ENCODE measurements around the gene LRP1B.

DNA sequence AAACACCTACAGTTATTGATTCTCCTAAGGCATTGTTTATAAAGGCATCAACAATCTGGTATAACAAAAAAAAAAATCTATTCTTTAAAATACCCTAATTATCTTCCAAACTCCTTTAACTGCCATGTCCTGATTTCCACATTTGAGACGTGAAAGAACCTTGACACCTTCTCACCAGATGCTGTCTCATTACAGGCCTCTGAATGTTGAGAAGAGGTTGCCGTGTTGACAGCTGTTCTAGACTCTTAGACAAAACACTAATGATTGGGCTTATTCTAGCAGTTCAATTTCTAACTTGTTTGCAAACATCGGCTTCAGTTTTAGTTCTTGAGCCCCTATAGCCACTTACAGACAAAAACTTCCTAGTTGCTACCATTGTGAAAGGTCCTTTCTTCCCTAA lies 988.8 kb downstream of the LRP1B start:
- TF ChIP-seq, protein P1, sequence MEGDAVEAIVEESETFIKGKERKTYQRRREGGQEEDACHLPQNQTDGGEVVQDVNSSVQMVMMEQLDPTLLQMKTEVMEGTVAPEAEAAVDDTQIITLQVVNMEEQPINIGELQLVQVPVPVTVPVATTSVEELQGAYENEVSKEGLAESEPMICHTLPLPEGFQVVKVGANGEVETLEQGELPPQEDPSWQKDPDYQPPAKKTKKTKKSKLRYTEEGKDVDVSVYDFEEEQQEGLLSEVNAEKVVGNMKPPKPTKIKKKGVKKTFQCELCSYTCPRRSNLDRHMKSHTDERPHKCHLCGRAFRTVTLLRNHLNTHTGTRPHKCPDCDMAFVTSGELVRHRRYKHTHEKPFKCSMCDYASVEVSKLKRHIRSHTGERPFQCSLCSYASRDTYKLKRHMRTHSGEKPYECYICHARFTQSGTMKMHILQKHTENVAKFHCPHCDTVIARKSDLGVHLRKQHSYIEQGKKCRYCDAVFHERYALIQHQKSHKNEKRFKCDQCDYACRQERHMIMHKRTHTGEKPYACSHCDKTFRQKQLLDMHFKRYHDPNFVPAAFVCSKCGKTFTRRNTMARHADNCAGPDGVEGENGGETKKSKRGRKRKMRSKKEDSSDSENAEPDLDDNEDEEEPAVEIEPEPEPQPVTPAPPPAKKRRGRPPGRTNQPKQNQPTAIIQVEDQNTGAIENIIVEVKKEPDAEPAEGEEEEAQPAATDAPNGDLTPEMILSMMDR (IDR thresholded peaks at IDR 0.05): no peak
- no peak for TF ChIP-seq POLR2A (IDR thresholded peaks at IDR 0.05)

All from breast epithelium (tissue), 3 donors.